ENCODE measurements around the gene ADAMTS17.

The ADAMTS17 gene

DNA sequence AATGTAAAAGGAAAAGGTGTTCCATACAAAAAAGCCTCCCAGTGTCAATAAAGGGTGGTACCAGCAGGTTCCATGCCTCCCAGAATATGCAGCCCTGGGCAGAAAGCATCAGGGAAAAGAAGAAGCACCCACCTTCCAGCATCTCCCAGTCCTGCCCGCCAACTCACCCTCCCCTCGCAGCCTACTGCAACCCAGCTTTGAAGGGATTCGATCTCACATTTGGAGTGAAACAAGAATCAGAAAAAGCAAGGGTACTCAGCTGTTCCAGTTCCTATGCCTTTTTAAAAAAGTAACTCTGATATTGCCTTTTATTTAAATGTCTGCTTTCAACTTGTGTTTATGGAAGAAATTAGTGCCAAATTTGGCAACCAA is 166.9 kb downstream of the ADAMTS17 start:
- FAIRE-seq (no peak), DNase-seq (ENCODE audit: low spot score) (no peak)

DNA sequence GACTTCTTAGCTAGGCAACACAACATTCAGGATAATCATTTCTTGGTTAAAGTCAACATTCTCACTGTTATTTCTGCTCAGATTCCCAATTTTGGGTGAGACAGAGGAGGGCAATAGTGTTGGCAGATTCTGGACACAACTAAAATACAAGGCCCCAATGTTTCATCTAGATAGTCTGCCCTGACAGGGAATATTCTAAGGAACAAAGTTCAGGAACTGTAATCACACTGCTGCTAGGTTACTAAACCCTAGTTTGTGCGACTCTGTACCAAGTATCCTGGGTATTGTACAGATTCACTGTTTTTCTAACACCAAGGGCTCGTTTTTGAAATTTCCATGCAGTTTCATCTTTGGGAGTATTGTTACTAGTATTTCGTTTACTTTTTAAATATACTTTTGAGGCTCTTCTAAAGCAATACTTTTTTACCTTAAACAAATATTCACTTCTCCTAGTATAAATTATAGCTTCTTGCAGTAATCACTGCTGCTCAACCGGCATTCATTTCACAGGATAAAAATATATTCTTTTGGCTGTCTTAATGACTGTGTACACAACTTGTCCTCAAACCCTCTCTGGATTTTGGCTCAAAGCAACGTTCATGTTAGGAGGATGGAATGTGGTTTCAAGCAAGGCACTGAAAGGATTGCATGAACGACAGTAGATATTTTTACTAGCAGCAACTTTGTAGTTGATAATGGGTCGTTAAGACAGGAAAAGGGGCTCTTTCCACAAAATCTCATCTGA is 167.4 kb downstream of the ADAMTS17 start:
- DNase-seq (ENCODE audit: low spot score) (no peak), FAIRE-seq (no peak)

DNA sequence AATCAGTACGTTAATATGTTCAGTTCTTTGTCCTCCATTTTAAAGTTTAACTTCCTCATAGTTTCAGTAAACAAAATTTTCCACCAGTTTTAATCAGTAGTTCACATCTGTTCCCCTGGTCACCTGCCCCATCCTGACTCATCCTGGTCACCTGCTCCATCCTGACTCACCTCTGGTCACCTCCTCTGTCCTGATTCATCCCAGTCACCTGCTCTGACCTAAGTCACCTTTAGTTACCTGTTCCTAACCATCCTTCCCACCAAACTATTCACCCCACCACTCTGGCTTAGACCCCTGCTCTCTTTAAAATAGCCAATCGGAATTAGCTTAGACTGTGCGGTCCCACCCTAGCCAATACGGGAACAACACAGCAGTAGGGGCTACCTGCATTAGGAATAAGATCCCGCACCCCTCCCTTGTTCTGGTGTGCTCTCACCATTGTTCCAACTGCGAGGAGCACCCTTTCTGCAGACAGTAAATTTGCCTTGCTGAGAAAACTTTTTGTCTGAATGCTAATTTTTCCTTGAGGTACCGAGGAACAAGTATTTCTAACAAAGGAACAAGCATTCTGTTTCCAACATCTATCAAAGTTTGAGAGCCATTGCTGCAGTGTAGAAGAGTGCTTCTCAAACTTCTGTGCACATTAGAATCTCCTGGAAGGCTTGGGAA is 169.3 kb downstream of the ADAMTS17 start:
- FAIRE-seq = no peak
- no peak for DNase-seq (ENCODE audit: low spot score)

DNA sequence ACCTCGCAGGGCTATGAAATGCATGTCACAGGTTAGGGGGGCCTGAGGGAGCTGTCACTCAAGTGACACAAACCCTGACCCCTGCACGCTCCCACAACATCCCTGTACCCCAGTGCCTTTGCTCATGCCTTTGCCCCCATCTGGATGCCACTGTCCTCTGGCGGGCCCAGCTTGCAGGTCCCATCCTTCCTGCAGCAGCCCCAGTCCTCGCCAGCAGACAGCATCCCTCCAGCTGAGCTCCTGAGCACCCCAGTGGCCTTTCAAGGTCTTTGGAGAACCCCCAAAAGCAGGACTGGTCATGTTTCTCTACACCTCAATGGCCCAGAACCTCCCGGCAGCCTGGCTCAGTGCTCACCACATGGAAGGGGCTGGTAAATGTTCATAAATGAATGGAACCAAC is 170.4 kb downstream of the ADAMTS17 start:
- no peak for DNase-seq (ENCODE audit: low spot score)
- FAIRE-seq = no peak

DNA sequence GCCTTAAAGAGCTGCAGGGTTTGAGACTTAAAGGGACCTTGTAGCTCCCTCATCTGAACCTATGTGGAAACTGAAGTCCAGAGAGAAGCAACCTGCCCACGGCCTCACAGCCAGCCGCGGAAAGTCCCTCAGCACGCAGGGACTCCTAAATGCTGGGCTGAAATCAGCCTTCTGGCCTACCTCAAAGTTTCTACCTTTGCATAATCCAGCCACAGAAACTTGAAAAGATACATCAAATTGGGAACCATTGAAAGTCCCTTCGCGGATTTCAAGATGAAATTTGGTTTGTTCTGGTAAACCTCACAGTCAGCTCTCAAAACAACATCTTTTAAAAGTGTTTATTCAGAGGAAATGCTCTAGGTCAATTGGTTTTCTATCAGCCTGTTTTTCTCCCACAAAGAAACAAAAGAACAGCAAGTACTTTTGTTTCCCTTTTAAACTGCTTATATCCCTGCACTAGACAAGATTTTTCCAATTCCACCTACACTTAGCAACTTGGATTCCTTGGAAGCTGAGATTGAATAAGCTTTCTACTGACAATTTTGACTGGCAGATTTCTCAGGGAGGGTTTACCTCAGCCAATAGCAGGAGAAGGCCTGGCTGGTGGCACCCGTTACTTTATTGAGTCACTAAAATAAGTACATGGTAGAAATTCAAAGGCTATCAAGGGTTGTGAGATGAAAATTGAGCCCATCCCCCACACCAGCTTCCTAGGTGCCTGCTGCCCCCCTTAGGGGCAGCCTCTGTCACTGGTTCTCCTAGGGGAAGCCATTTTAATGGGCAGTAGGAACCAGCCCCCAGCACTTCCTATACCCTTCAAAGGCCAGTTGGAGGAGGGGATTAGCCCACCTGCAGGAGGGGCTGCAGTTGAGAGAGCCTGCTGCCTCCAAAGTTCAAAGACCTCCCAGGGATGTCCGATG is 171.2 kb downstream of the ADAMTS17 start:
- DNase-seq (ENCODE audit: low spot score) (no peak), FAIRE-seq (no peak)

DNA sequence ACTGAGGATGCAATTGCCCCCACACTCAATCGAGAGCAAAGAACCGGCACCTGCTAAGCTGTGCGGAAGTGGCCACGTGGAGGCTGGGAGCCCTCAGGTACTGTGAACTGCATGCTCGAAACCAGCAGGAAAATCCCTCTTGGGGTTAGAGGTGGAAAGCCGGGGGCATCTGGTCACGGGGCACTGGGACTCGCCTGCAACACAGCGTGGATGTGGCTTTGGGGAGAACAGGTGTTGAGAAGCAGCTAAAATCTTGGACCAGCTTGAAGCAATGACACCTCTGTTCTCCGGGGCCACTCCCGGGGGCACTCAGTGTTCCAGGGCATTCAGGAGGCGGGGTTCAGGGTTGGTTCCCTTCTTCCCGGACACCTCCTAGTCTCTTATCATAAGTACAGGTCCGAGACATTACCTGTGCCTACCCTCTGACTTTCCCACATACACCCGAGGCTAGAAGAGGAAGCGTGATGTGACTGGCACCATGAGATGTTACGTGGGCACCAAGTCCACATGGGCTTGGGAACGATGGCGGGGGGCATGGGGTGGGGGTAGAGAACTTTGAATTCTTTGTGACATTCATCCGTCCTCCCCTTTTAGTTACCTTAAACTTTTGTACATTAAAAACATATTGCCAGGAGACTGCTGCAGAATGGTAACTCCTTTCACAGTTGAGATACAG is 172.0 kb downstream of the ADAMTS17 start:
- DNase-seq (ENCODE audit: low spot score) (no peak), FAIRE-seq (no peak)

DNA sequence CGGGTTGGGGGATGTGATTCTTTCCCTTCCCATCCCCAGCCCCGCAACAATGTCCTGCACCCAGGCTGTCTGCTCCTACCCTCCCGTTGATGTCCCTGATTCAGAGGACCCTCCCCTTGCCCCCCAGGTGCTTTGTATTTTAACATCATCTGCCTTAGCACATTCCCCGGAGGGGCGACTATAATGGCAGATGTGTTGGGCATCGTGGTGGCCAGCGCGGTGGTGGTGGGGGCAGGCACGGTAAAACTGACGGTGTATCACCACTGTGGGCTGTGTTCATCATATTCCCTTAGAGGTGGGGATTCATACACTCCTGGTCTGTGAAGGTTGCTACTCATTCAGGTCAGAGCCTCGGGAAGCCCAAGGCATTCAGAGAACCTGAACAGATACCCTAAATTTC is 173.0 kb downstream of the ADAMTS17 start:
- FAIRE-seq = no peak
- DNase-seq (ENCODE audit: low spot score) = no peak

DNA sequence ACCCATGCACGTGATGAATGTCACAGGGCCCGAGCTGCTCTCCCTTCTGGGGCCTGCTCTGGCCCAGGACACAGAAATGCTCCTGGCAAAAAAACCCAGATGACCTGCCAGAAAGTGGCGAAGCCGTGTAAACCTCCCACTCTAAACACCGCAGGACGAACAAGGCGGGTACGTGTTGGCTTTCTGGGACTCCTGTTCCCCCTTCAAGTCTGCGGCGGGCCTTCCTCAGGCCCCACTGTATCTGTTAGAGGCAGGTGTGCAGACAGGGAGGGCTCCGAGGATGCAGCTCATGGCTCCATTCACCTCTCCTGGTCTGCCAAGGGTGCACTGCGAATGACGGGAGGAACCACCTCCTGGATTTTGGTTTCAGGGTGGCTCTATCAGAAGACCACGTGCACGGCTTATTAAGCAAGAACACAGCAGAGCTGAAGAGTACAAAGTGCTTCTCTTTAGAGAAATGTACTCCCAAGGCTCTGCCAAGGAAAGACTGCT is 173.8 kb downstream of the ADAMTS17 start:
- FAIRE-seq (no peak), DNase-seq (ENCODE audit: low spot score) (no peak)

DNA sequence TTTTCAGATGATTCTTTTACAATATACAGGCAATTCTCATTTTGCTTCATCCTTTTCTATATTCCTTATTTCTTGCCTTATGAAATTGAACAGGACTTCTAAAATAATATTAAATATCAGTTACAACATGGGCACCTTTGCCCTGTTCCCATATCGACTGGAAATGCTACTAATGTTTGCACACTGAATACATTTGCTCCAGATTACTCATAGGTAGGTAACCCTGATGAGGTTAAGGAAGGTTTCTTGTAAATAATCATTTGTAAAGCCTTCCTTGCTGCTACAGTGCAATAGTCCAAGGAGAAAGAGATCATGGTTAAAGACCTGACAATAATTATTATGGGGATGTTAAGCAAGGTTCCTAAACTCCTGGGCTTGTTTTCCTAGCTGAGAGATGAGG is 175.5 kb downstream of the ADAMTS17 start:
- no peak for DNase-seq (ENCODE audit: low spot score)
- no peak for FAIRE-seq

DNA sequence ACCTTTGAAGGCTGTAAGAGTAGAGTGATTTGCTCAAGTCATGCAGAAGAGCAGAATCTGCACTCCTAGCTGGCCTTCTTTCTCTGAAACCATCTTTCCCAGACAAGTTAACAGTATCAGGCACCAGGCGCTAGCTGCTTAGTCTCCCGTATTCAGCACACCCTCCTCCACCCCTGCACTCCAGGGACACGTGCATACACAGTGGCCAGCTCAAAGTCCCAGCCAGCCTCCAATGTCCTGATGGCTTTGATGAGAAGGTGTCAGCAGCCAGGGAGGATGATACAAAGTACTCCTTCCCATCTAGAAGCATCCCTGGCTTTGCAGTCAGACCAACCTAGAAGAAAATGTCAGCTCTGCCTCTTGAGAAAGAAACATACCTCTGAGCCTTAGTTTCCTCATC is 177.8 kb downstream of the ADAMTS17 start:
- FAIRE-seq = no peak
- DNase-seq (ENCODE audit: low spot score) = no peak

DNA sequence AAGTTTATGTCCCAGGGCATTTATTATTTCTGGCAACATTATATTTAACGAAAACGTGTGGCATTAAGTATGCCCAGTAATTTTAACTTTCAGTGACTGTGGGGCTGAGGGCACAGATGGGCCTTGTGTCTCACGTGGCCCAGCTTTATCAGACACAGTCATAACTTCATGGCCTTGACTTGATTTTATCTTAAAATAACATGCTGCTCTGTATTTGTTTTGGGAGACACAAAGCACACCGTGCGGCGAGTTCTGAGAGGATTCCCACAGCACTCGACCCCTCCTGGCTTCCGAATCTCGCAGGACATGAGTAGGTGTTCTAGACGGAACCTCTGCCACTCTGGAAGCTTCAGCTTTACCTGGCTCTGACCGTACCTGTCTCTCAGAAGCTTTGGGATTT is 180.8 kb downstream of the ADAMTS17 start:
- FAIRE-seq = no peak
- no peak for DNase-seq (ENCODE audit: low spot score)

DNA sequence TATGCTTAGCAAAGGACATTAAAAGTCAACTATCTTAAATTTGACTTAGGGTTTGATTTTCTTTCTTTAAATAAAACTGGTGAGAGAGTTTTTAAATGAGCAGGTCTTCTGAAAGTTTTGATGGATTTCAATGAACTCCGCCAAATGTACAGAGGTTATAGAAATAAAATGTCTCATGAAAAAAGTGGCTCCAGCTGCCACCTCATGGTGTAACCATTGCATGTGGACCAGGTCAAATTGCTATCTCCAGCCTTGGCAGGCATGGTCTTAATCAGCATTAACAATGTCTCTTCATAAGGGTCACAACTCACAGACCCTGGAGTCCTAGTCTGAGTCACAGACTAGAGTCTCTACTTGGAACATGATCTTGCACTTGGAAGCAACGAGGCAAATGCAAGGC is 182.3 kb downstream of the ADAMTS17 start:
- no peak for DNase-seq (ENCODE audit: low spot score)
- FAIRE-seq = no peak

DNA sequence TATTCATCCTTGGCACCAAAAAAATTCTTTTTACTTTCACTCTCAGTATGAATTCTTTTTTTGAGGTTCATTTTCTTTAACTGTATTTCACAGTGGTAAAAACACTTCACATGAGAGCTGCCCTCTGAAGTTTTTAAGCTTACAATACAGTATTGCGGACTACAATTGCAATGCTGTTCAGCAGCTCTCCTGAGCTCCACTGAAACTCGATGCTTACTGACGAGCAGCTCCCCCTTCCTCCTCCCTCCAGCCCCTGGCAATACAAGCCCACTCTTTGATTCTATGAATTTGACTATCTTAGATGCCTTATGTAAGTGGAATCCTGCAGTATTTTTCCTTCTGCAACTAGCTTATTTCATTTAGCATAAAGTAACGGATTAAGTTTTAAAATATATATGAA is 183.4 kb downstream of the ADAMTS17 start:
- FAIRE-seq = no peak
- no peak for DNase-seq (ENCODE audit: low spot score)

DNA sequence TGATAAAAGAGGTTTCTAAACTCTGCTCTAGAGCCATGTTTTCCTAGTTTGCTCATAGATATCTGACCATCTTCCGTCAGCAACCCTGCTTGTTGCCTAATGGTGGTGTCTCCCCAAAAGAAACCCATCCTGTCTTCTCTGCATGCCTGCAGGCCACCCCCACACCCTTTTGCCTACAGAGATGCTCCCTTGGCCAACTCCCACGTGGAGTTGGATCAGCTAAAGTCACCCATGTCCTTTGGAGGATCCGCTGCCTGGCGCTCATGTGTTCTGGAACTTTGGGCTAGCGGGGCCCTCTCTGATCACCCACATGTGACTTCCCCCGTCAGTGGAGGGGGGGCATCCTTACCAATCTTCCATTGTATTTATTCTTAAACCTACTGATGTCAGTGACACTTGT is 185.6 kb downstream of the ADAMTS17 start:
- no peak for FAIRE-seq
- no peak for DNase-seq (ENCODE audit: low spot score)

DNA sequence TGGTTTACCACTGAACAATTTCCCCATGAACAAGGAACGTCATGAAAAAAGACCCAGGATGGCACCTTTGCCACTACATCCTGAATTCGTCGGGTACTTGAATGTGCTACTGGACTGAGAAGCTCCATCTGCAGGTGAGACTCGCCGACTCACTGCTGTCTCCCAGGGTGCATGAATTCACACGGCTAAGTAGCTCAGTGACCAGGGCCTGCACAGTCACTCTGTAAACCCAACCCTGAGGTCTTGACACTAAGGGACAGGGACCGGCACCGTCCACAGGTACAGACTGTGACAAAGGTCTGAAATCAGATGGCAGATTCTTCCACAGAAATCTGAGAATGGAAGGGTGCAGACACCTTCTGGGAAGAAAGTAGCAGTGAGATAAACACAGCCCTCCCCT is 187.4 kb downstream of the ADAMTS17 start:
- DNase-seq (ENCODE audit: low spot score) (no peak), FAIRE-seq (no peak)

DNA sequence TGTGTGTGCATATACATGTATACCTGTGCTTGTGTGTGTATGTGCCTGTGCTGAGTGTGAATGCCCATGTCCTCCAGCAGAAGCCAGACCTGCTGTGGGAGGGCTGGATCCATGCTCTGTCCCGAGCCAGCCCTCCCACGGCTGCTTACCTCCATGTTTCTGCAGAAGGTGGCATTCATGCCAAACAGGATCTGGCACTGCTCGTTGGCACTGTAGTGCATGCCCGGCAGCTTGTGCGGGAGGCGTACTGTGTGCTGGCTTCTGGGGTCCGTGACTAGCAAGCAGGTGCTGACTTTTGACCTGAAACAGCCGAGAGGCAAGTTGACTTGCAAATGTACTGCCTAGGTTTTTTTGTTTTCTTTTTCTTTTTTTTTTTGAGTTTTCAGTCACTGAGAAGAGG is 189.3 kb downstream of the ADAMTS17 start:
- DNase-seq (ENCODE audit: low spot score) (no peak), FAIRE-seq (no peak)

DNA sequence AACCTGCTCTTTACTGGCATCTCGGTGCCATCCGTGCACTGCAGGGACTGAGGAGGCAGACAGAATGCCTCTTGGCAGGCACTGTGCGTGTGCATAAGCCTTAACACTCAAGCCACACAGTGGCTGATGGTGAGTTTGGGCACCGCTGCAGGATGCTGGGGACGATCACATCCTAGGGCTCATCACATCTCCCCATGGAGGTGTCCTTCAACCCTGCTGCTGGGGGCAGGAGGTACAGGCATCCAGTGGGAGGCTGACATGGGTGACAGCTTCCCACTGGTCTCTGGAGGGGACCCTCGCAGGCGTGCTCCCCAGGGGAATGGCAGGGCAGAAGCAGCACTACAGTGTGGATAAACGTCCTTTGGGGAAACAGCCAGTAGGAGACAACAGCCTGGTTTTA is 190.9 kb downstream of the ADAMTS17 start:
- DNase-seq (ENCODE audit: low spot score) = no peak
- FAIRE-seq = no peak

DNA sequence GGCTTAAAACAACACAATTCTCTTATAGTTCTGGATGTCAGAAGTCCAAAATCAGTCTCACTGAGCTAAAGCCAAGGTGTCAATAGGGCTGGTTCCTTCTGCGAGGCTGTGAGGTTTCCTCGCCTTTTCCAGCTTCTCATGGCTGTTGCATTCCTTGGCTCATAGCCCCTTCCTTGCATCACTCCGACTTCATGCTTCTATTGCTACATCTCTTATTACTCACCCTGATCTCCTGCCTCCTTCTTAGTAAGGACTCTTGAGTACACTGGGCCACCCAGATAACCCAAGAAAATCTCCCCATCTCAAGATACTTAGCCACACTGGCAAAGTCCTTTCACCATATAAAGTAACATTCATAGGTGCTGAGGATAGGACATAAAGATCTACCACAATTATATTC is 193.9 kb downstream of the ADAMTS17 start:
- FAIRE-seq (no peak), DNase-seq (ENCODE audit: low spot score) (no peak)

DNA sequence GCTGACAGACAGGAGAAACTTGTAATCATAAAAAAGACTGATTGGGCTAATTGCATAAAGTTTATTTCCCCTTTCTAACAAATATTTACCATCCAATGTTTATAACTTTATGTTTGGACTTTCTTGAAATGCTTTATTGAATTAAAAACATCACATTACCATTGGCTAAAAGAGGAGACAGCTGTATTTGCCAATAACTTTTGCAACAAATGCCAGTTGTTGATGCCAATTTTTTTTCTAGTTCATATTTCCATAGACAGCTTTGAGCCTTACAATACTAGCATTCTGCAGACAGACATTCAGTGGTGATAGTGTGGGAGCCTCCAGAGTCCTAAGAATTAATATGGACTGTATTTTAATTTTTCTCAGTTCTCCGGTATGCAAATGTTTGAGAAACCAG is 198.4 kb downstream of the ADAMTS17 start:
- DNase-seq (ENCODE audit: low spot score) = no peak
- FAIRE-seq = no peak

DNA sequence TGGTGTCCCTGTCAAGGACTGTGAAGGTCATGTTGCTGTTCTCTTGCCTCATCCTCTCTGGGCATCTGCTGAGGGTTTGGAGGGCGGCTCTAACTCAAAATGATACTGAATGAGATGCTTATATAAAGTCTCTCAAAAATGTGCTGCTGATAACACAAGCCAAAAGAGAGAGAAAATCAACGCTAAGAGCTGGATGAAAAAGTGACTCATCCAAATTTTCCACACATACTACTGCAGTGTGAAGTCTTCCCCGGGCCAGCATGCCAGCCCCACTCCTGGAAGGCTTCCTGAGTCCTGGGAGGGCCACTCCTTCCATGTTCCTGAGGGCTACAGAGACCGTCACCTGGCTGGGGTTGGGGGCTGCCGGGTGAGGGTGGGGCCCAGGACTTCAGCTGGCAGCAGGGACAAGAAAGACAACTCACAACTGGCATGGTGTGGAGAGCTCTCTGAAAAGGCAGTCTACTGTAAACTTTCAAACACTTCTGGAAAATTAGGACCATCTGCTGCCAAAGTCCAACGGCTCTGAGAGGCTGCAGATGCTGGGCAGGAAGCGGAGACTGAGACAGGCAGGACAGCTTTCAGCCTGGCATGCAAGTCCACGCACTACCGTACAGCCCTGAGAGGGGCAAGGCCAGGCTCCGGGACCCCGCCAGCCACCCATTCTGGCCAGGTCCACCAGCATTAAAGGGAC is 200.3 kb downstream of the ADAMTS17 start:
- DNase-seq (ENCODE audit: low spot score) (no peak), FAIRE-seq (no peak)

Data from RCC 7860 (cell line).